ENCODE results near the gene NRXN3. TPM values are rescaled to one million over a fixed set of nuclear protein-coding genes. Genes with fewer than 3 reads are reported as not detected.

Gene NRXN3
- total and polyA plus RNA-seq, 2 experiments from 2014 or later = 1.0 to 1.8 TPM

- no peak for TF ChIP-seq ZNF462 (CRISPR knock-in tag; IDR thresholded peaks at IDR 0.05)
Measured at GRCh38 chr14:79487632-79488031, 1317.5 kb downstream of the NRXN3 start (continued).

GRCh38 chr14:79491161-79491560, 1321.0 kb downstream of the NRXN3 start:
- H3K27me3 Mint-ChIP-seq (ENCODE audit: insufficient read depth, low read depth, poor library complexity) = no peaks in the 10 kb centered on the region
- no peak overlapping the region for H3K4me3 ChIP-seq
- H3K79me2 ChIP-seq (replicated peaks; ENCODE audit: insufficient read depth) = no peaks in the 10 kb centered on the region
- no peaks in the 10 kb centered on the region for H3K4me1 ChIP-seq (ENCODE audit: insufficient read depth)
- H2AFZ ChIP-seq = no peak overlapping the region
- H3K36me3 Mint-ChIP-seq (ENCODE audit: low read depth) = no peaks in the 10 kb centered on the region
- H3K9me3 Mint-ChIP-seq = no peaks in the 10 kb centered on the region
- no peak overlapping the region for H3K27ac Mint-ChIP-seq
- ATAC-seq (no peak), DNase-seq (ENCODE audit: low spot score) (no peak)
- H3K27ac ChIP-seq (ENCODE audit: low read depth) = no peak overlapping the region
- 0 out of 2 replicates have a peak, but pooled peaks cover 4% of the 10 kb centered on the region for H3K9me2 ChIP-seq (ENCODE audit: insufficient read depth)
- H3K4me2 ChIP-seq = no peak overlapping the region
- H4K20me1 ChIP-seq (replicated peaks; ENCODE audit: insufficient read depth) = no peaks in the 10 kb centered on the region
- 0 out of 2 replicates have a peak, but pooled peaks cover 4% of the 10 kb centered on the region for H3K36me3 ChIP-seq (ENCODE audit: insufficient read depth)
- H3F3A ChIP-seq (replicated peaks; ENCODE audit: low read depth) = no peaks in the 10 kb centered on the region
- H3K27me3 ChIP-seq (ENCODE audit: insufficient read depth) = no peaks in the 10 kb centered on the region
- H3K4me3 Mint-ChIP-seq = no peak overlapping the region
- no peaks in the 10 kb centered on the region for H3K4me1 Mint-ChIP-seq
- TF ChIP-seq CTCF (conservative IDR thresholded peaks at IDR 0.05; ENCODE audit: low read depth in 2 of 2) (no peak), EZH2phosphoT487 (IDR thresholded peaks at IDR 0.05; ENCODE audit: unreplicated experiment) (no peak), NANOG (IDR thresholded peaks at IDR 0.05; ENCODE audit: borderline replicate concordance) (no peak), EZH2 (IDR thresholded peaks at IDR 0.05; ENCODE audit: low read depth, unreplicated experiment) (no peak), STAT1 (IDR thresholded peaks at IDR 0.05; ENCODE audit: unreplicated experiment) (no peak), ZNF462 (CRISPR knock-in tag; IDR thresholded peaks at IDR 0.05) (no peak)

All from GM23338 (cell line).